IMR-90 (cell line): ENCODE results near the gene RFX3. TPM values are rescaled to one million over a fixed set of nuclear protein-coding genes. Genes with fewer than 3 reads are reported as not detected.

Experiments used
- ATAC-seq: fragments of 200-7000 bp; cut with Tn5 transposase; 2 replicates; pipeline ENCODE4 v1.9.1; 2020; ENCODE audit warnings: low read depth, mild to moderate bottlenecking, moderate library complexity
- BruUV-seq: library from RNA; stranded (reverse); fragments of 400-500 nt; replicated peaks from 2 replicates; lab custom pipeline; 2021; lab: Mats Ljungman, UMichigan
- CTCF ChIA-PET: fragments of 300-600 bp; formaldehyde crosslinking; extraction: SDS; loops from one replicate; lab custom pipeline; 2021; ENCODE audit warnings: antibody characterized with exemption; lab: Yijun Ruan, JAX
- POLR2A ChIA-PET: fragments of 300-600 bp; sonication (Branson Sonifier 250); formaldehyde crosslinking; loops from one replicate; lab custom pipeline; 2022; ENCODE audit warnings: antibody characterized with exemption; ENCODE audit not compliant: unreplicated experiment; lab: Charles Lee
- DNase-seq: peaks from one replicate; pipeline ENCODE4 v3.0.0; 2013
- H2AFZ ChIP-seq: replicated peaks from 2 replicates; pipeline ENCODE3; 2013; ENCODE audit warnings: low read length, mild to moderate bottlenecking; ENCODE audit not compliant: poor library complexity
- H2AK5ac ChIP-seq: 2 replicates; pipeline ENCODE4 v1.6.1; 2013; ENCODE audit warnings: low read depth, low read length, inconsistent platforms
- H2AK9ac ChIP-seq: replicated peaks from 2 replicates; pipeline ENCODE3; 2013; ENCODE audit warnings: mild to moderate bottlenecking, low read depth, low read length, moderate library complexity; ENCODE audit not compliant: poor library complexity
- H2BK120ac ChIP-seq: 2 replicates; pipeline ENCODE4 v1.6.1; 2013; ENCODE audit warnings: low read depth, low read length, inconsistent platforms
- H2BK15ac ChIP-seq: 3 replicates; pipeline ENCODE4 v1.6.1; 2013; ENCODE audit warnings: low read depth, low read length, inconsistent platforms
- H2BK20ac ChIP-seq: 2 replicates; pipeline ENCODE4 v1.6.1; 2013; ENCODE audit warnings: low read depth, mild to moderate bottlenecking, inconsistent platforms, low read length, moderate library complexity
- H2BK5ac ChIP-seq: 2 replicates; pipeline ENCODE4 v1.6.1; 2013; ENCODE audit warnings: mild to moderate bottlenecking, low read depth, low read length, inconsistent platforms; ENCODE audit not compliant: poor library complexity, severe bottlenecking
- H3K14ac ChIP-seq: replicated peaks from 2 replicates; pipeline ENCODE4 v1.6.1; 2013; ENCODE audit warnings: low read depth, low read length, inconsistent platforms
- H3K18ac ChIP-seq: 2 replicates; pipeline ENCODE4 v1.6.1; 2013; ENCODE audit warnings: low read depth, low read length, control low read depth
- H3K23ac ChIP-seq: 2 replicates; pipeline ENCODE4 v1.6.1; 2013; ENCODE audit warnings: low read depth, low read length, inconsistent platforms
- H3K27ac ChIP-seq: 2 replicates; pipeline ENCODE4 v1.5.1; 2013; ENCODE audit warnings: mild to moderate bottlenecking, control low read depth, low read length; ENCODE audit not compliant: insufficient read depth
- H3K27me3 ChIP-seq: 2 replicates; pipeline ENCODE4 v1.6.1; 2013; ENCODE audit warnings: low read length; ENCODE audit not compliant: control insufficient read depth, insufficient read depth
- H3K36me3 ChIP-seq: 2 replicates; pipeline ENCODE4 v1.6.1; 2013; ENCODE audit warnings: low read length, mixed read lengths; ENCODE audit not compliant: control insufficient read depth, insufficient read depth
- H3K4ac ChIP-seq: 2 replicates; pipeline ENCODE4 v1.6.1; 2013; ENCODE audit warnings: low read depth, low read length, inconsistent platforms
- H3K4me1 ChIP-seq: 2 replicates; pipeline ENCODE4 v1.6.1; 2013; ENCODE audit warnings: low read length, mixed read lengths; ENCODE audit not compliant: control insufficient read depth, insufficient read depth
- H3K4me2 ChIP-seq: 2 replicates; pipeline ENCODE4 v1.6.1; 2013; ENCODE audit warnings: low read depth, mild to moderate bottlenecking, control low read depth, low read length, moderate library complexity
- H3K4me3 ChIP-seq: 2 replicates; pipeline ENCODE4 v1.5.1; 2013; ENCODE audit warnings: low read depth, mild to moderate bottlenecking, control low read depth, low read length, moderate library complexity; ENCODE audit not compliant: insufficient read depth
- H3K56ac ChIP-seq: 2 replicates; pipeline ENCODE4 v1.6.1; 2013; ENCODE audit warnings: low read length, inconsistent platforms; ENCODE audit not compliant: insufficient read depth; ENCODE audit errors: extremely low read depth
- H3K79me1 ChIP-seq, 2 experiments: 2 replicates each; pipeline ENCODE4 v1.6.1; 2013; ENCODE audit warnings: low read length in 2 of 2, inconsistent platforms in 1 of 2, low read depth in 1 of 2
- H3K9ac ChIP-seq: 2 replicates; pipeline ENCODE4 v1.6.1; 2013; ENCODE audit warnings: low read depth, low read length, control low read depth
- H3K9me1 ChIP-seq: 2 replicates; pipeline ENCODE4 v1.6.1; 2013; ENCODE audit warnings: low read length, inconsistent platforms; ENCODE audit not compliant: insufficient read depth
- H3K9me3 ChIP-seq: 2 replicates; pipeline ENCODE4 v1.6.1; 2013; ENCODE audit warnings: low read length; ENCODE audit not compliant: control insufficient read depth, insufficient read depth
- H4K20me1 ChIP-seq: 2 replicates; pipeline ENCODE4 v1.6.1; 2013; ENCODE audit warnings: low read length, inconsistent platforms; ENCODE audit not compliant: insufficient read depth
- H4K5ac ChIP-seq: 2 replicates; pipeline ENCODE4 v1.6.1; 2013; ENCODE audit warnings: mild to moderate bottlenecking, low read depth, low read length, control low read depth
- H4K8ac ChIP-seq, 2 experiments: 2 replicates each; pipeline ENCODE4 v1.6.1; 2013; ENCODE audit warnings: low read depth in 2 of 2, low read length in 2 of 2, control low read depth in 1 of 2, inconsistent platforms in 1 of 2
- H4K91ac ChIP-seq: 2 replicates; pipeline ENCODE4 v1.6.1; 2013; ENCODE audit warnings: low read depth, low read length, inconsistent platforms; ENCODE audit not compliant: insufficient read depth
- CEBPB ChIP-seq: IDR thresholded peaks from 2 replicates; pipeline ENCODE4 v1.6.1; 2012; ENCODE audit warnings: low read depth, low read length, improper control_type of control experiment
- FOS ChIP-seq: fragments of 150-350 bp; IDR thresholded peaks from 2 replicates; pipeline ENCODE4 v1.6.1; 2016; ENCODE audit warnings: low read depth, low read length
- MAZ ChIP-seq: IDR thresholded peaks from 2 replicates; pipeline ENCODE4 v1.6.1; 2012; ENCODE audit warnings: low read depth, mild to moderate bottlenecking, low read length, improper control_type of control experiment, moderate library complexity, borderline replicate concordance
- MXI1 ChIP-seq: IDR thresholded peaks from 2 replicates; pipeline ENCODE4 v1.6.1; 2012; ENCODE audit warnings: low read depth, mild to moderate bottlenecking, low read length, moderate library complexity, borderline replicate concordance
- NFE2L2 ChIP-seq: fragments of 150-350 bp; IDR thresholded peaks from 2 replicates; pipeline ENCODE4 v1.6.1; 2016; ENCODE audit warnings: low read depth, mild to moderate bottlenecking, low read length
- POLR2A ChIP-seq: IDR thresholded peaks from 2 replicates; pipeline ENCODE4 v1.6.1; 2012; ENCODE audit warnings: mild to moderate bottlenecking, low read depth, low read length
- RCOR1 ChIP-seq: IDR thresholded peaks from 2 replicates; pipeline ENCODE4 v1.6.1; 2012; ENCODE audit warnings: mild to moderate bottlenecking, low read length, improper control_type of control experiment; ENCODE audit not compliant: insufficient replicate concordance
- RFX5 ChIP-seq: IDR thresholded peaks from 2 replicates; pipeline ENCODE4 v1.8.0; 2012; ENCODE audit warnings: low read depth, mild to moderate bottlenecking, low read length, moderate library complexity
- dilution Hi-C: fragments of 300-500 bp; cut with HindIII; formaldehyde crosslinking; loops from one replicate; pipeline ENCODE4 v1.14.3; 2018; ENCODE audit warnings: low sequenced_read_pairs; ENCODE audit not compliant: unreplicated experiment
- in situ Hi-C: fragments of 300-500 bp; cut with MboI; formaldehyde crosslinking; loops from 3 replicates; pipeline ENCODE4 v1.14.3; 2019; ENCODE audit warnings: low sequenced_read_pairs, inconsistent platforms, mixed read lengths
- intact Hi-C: fragments of 100-400 bp; cut with micrococcal nuclease; formaldehyde crosslinking; loops from 2 replicates; pipeline ENCODE4 v1.10.0; 2022
- polyA plus RNA-seq, 3 experiments: library from polyadenylated mRNA; depleted of rRNA; stranded (reverse); fragments of >200 nt; gene quantifications; 2 replicates each; pipeline ENCODE4 v1.2.3, GENCODE V29; 2012; ENCODE audit warnings: low replicate concordance in 1 of 3
- total RNA-seq: library from RNA; depleted of rRNA; stranded (reverse); fragments of >200 nt; gene quantifications from 2 replicates; pipeline ENCODE4 v1.2.3, GENCODE V29; 2012
- TF ChIP-seq, protein P1 (sequence below): fragments of 150-350 bp; IDR thresholded peaks from 2 replicates; pipeline ENCODE4 v1.6.1; 2016; ENCODE audit warnings: low read depth, mild to moderate bottlenecking, low read length, moderate library complexity, borderline replicate concordance

RFX3 gene
- total and polyA plus RNA-seq, 2 of the 4 experiments (the other 2 are of a cell fraction): 1.7 to 2.7 TPM

DNA sequence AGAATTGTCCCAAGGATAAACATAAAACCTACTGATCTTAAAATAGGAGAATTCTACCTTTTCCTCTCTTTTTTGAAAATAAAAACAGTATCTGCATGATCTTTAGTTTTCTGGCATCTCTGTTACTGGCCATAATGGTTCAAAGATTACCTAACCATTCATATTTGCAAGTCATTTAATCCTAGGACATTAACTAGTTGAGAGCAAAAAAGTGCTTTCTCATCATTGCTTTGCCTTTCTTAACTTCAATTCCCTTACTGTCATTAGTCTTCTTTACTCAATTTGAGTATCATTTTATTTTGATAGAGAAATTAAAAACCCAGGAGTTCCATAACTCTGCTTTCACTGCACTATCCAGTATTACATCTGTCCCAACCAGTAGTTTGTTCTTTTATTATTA is 68.6 kb downstream of the RFX3 start:
- POLR2A ChIA-PET: no interaction called here
- in situ Hi-C loops: loop anchor here (25.0 kb wide), 1 partner anchor 905 kb away; no protein-coding TSS in a partner anchor
- BruUV-seq: no TSS peak

More for the DNA sequence above, 68.6 kb downstream of the RFX3 start:
- Histone ChIP-seq H3K56ac (no peak overlapping the region), H2BK120ac (no peak overlapping the region), H2BK20ac (no peak overlapping the region), H2BK5ac (no peak overlapping the region), H4K8ac (no peak overlapping the region), H2BK15ac (no peak overlapping the region), H3K79me1 (no peaks in the 10 kb centered on the region; a peak in 1 of 4 replicates), H2AFZ (no peak overlapping the region), H3K23ac (no peak overlapping the region), H3K36me3 (no peaks in the 10 kb centered on the region), H4K20me1 (no peaks in the 10 kb centered on the region), H3K4me1 (no peaks in the 10 kb centered on the region), H2AK9ac (no peak overlapping the region), H3K4ac (no peak overlapping the region), H3K4me3 (no peak overlapping the region), H3K9me3 (no peaks in the 10 kb centered on the region), H4K91ac (no peak overlapping the region), H3K18ac (no peak overlapping the region), H3K4me2 (no peak overlapping the region), H3K27ac (no peak overlapping the region), H2AK5ac (no peak overlapping the region), H3K14ac (no peak overlapping the region), H3K27me3 (no peaks in the 10 kb centered on the region), H4K5ac (no peak overlapping the region), H3K9ac (no peak overlapping the region), H3K9me1 (no peaks in the 10 kb centered on the region; the same call in 1 of the 2 replicates)
- TF ChIP-seq NFE2L2 (no peak), MXI1 (no peak), POLR2A (no peak), RCOR1 (no peak), FOS (no peak), RFX5 (no peak), CEBPB (no peak), MAZ (no peak)
- TF ChIP-seq, protein P1, sequence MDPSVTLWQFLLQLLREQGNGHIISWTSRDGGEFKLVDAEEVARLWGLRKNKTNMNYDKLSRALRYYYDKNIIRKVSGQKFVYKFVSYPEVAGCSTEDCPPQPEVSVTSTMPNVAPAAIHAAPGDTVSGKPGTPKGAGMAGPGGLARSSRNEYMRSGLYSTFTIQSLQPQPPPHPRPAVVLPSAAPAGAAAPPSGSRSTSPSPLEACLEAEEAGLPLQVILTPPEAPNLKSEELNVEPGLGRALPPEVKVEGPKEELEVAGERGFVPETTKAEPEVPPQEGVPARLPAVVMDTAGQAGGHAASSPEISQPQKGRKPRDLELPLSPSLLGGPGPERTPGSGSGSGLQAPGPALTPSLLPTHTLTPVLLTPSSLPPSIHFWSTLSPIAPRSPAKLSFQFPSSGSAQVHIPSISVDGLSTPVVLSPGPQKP: no peak
- DNase-seq (no peak), ATAC-seq (no peak)
- intact Hi-C loops: no loop called here
- CTCF ChIA-PET: no interaction called here
- dilution Hi-C loops: no loop called here
